HG02938 (cell line): ENCODE measurements around the gene HMGCL.

Experiments used
- ATAC-seq: cut with Tn5 transposase; IDR thresholded peaks from one replicate; pipeline ENCODE4 v1.9.1; 2021; ENCODE audit warnings: mild to moderate bottlenecking, moderate library complexity; ENCODE audit not compliant: unreplicated experiment

Gene HMGCL

GRCh38 chr1:23779826-23780371, 45.3 kb downstream of the HMGCL start:
- ATAC-seq, result no peak

DNA sequence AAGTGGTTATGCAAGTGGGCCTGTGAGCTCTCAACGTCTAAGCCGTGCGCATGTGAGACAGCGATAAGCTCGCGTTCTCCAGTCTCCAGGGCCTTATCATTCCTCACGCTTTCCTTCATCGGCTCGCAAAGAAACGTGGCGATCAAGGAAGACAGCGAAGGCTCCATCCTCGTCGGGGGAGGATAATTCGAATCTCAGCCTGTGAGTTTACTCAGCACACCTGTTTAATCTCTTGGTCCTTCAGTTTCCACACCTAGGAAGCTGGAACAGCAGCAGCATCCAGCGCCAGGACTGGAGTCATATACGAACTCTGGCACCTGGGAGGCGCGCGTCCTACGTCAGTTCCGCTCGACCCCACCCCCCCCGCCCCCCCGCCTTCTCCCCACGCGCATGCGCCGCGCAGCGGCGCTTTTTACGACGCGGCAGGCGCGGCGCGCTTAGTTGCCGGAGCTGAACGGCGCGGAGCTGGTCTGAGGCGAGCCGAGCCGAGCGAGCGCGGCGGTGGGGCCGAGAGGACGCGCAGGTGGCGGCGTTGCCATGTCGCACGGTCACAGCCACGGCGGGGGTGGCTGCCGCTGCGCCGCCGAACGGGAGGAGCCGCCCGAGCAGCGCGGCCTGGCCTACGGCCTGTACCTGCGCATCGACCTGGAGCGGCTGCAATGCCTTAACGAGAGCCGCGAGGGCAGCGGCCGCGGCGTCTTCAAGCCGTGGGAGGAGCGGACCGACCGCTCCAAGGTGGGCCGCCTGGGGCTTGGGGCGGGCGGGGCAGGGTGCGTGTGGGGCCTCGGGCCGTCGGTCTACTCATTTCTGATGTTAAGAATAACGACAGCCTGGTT, 47.0 kb downstream of the HMGCL start, which contains the start of gene PITHD1:
PITHD1 (plus strand) TSS at position 440 of the 836 bp plus-strand sequence; CDS start at position 538, 98 bp downstream.
- ATAC-seq, result peak; percentile 60

- no peak for ATAC-seq
Measured at GRCh38 chr1:23776217-23776616, 49.0 kb downstream of the HMGCL start.

GRCh38 chr1:23774174-23774880, 50.9 kb downstream of the HMGCL start:
- ATAC-seq, result no peak

DNA sequence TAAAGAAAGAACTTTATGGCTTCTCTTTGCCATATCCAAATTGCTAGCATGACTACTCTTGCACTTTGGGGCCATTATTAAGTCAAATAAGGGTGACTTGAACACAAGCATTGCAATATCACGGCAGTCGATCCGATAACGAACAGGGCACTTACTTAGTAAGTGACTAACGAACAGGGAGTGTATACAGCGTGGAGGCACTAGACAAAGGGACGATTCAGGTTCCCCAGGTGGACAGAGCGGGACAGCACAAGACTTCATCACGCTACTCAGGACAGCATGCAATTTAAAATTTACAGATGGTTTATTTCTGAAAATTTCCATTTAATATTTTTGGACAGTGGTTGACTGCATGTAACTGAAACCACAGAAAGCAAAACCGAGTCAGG, 52.4 kb downstream of the HMGCL start:
- no peak for ATAC-seq

GRCh38 chr1:23772049-23772853, 53.0 kb downstream of the HMGCL start:
- ATAC-seq, result no peak

GRCh38 chr1:23768733-23769132, 56.5 kb downstream of the HMGCL start:
- ATAC-seq, result no peak

GRCh38 chr1:23763041-23763577, 62.1 kb downstream of the HMGCL start:
- no peak for ATAC-seq

- ATAC-seq, result no peak
Measured at GRCh38 chr1:23759277-23759676, 66.0 kb downstream of the HMGCL start.

DNA sequence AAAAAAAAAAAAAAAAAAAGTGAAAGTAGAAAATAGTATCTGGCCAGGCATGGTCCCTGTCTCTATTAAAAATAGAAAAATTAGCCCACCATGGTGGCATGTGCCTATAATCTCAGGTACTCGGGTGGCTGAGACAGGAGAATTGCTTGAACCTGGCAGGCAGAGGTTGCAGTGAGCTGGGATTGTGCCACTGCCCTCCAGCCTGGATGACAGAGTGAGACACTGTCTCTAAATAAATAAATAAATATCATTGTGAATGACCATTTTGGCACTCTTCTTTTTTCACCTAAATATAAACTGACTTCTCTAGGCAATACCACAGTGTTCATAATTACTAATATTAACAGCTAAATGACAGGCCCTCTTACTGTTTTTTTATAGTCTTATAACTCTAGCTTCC, 67.4 kb downstream of the HMGCL start:
- ATAC-seq, result no peak

DNA sequence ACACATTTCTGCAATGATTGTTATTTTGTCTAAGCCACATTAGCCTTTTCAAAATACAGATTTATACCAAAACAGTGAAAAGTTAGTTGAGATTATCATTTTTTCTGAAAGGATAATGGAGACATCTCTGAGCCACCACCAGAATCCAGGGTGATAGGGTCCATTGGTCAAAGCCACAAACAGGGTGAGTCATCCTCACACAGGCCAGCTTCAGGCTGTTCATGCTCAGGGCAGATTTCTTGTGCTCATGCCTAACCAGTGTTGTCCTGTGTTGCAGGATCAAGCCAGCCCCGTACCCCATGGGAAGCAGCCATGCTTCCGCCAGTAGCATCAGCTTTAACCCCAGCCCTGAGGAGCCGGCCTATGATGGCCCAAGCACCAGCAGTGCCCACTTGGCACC, 68.6 kb downstream of the HMGCL start:
- ATAC-seq, result no peak

- ATAC-seq, result no peak
Measured at GRCh38 chr1:23752909-23753308, 72.3 kb downstream of the HMGCL start.
